Suprapubic skin (tissue), 4 donors: ENCODE results near the gene IAH1. TPM values are rescaled to one million over a fixed set of nuclear protein-coding genes. Genes with fewer than 3 reads are reported as not detected.

Source experiments
- DNase-seq, 2 donors: peaks; one replicate each; pipeline ENCODE4 v3.0.0-alpha.2; 2019; ENCODE audit warnings: low spot score in 2 of 2
- H3K27ac ChIP-seq: fragments of 200-600 bp; sonication (generic); one replicate; pipeline ENCODE4 v1.5.1; 2019
- H3K27me3 ChIP-seq: fragments of 200-600 bp; sonication (generic); one replicate; pipeline ENCODE4 v1.5.1; 2019
- H3K36me3 ChIP-seq: fragments of 200-600 bp; sonication (generic); one replicate; pipeline ENCODE4 v1.5.1; 2019
- H3K4me1 ChIP-seq: fragments of 200-600 bp; sonication (generic); one replicate; pipeline ENCODE4 v1.5.1; 2019
- H3K4me3 ChIP-seq: fragments of 200-600 bp; sonication (generic); one replicate; pipeline ENCODE4 v1.5.1; 2019; ENCODE audit warnings: mild to moderate bottlenecking
- H3K9me3 ChIP-seq: fragments of 200-600 bp; sonication (generic); one replicate; pipeline ENCODE4 v1.5.1; 2019
- EP300 ChIP-seq: sonication (generic); formaldehyde crosslinking; IDR thresholded peaks from one replicate; pipeline ENCODE4 v1.6.1; 2017; ENCODE audit warnings: antibody characterized with exemption
- POLR2A ChIP-seq, 2 donors: fragments of 450-650 bp; IDR thresholded peaks; one replicate each; pipeline ENCODE4 v1.6.1; 2017; ENCODE audit warnings: antibody characterized with exemption in 2 of 2, mild to moderate bottlenecking in 2 of 2, moderate library complexity in 2 of 2
- POLR2AphosphoS5 ChIP-seq, 3 donors: sonication (generic); formaldehyde crosslinking; IDR thresholded peaks; one replicate each; pipeline ENCODE4 v1.6.1; 2017; ENCODE audit warnings: antibody characterized with exemption in 3 of 3
- WGBS: methylation state at CpG from one replicate; pipeline ENCODE4 v1.1.5; 2018; 5-methylcytosine and 5-hydroxymethylcytosine counted together
- total RNA-seq, 4 donors: library from RNA; depleted of rRNA; stranded (reverse); fragments of >200 nt; gene quantifications; one replicate each; pipeline ENCODE4 v1.1.0, GENCODE V29; 2016
- TF ChIP-seq, protein P1 (sequence below), 2 donors: fragments of 200-600 bp in 1 of 2; fragments of 450-650 bp in 1 of 2; sonication (generic) in 1 of 2; IDR thresholded peaks; one replicate each; pipeline ENCODE4 v1.5.1; 2016 to 2019; ENCODE audit warnings: antibody characterized with exemption in 2 of 2, mild to moderate bottlenecking in 1 of 2, moderate library complexity in 1 of 2

IAH1 gene
- total RNA-seq, 4 donors from 2014 or later, result 23.8 to 33.8 (median 26.4) TPM

- H3K4me1 ChIP-seq, result peaks cover 31% of the 10 kb centered on the region
- H3K27me3 ChIP-seq, result no peaks in the 10 kb centered on the region
- H3K4me3 ChIP-seq, result peak overlapping the region; percentile 93
- TF ChIP-seq, protein P1, sequence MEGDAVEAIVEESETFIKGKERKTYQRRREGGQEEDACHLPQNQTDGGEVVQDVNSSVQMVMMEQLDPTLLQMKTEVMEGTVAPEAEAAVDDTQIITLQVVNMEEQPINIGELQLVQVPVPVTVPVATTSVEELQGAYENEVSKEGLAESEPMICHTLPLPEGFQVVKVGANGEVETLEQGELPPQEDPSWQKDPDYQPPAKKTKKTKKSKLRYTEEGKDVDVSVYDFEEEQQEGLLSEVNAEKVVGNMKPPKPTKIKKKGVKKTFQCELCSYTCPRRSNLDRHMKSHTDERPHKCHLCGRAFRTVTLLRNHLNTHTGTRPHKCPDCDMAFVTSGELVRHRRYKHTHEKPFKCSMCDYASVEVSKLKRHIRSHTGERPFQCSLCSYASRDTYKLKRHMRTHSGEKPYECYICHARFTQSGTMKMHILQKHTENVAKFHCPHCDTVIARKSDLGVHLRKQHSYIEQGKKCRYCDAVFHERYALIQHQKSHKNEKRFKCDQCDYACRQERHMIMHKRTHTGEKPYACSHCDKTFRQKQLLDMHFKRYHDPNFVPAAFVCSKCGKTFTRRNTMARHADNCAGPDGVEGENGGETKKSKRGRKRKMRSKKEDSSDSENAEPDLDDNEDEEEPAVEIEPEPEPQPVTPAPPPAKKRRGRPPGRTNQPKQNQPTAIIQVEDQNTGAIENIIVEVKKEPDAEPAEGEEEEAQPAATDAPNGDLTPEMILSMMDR (IDR thresholded peaks at IDR 0.05), result no peak
- no peak for TF ChIP-seq POLR2AphosphoS5 (IDR thresholded peaks at IDR 0.05)
- WGBS, result 28% methylated on average over 22 of the region's 24 CpGs
- H3K9me3 ChIP-seq, result no peaks in the 10 kb centered on the region
- DNase-seq, result no peak
- H3K27ac ChIP-seq, result peak overlapping the region; percentile 88
- peaks cover 20% of the 10 kb centered on the region for H3K36me3 ChIP-seq
Observed at GRCh38 chr2:9473308-9473984, 905 bp upstream of the IAH1 start.

- WGBS, result under 1% methylated on average over 18 of the region's 39 CpGs
- Histone ChIP-seq H3K27me3 (no peaks in the 10 kb centered on the region), H3K36me3 (peaks cover 21% of the 10 kb centered on the region), H3K27ac (peak overlapping the region; percentile 88), H3K9me3 (no peaks in the 10 kb centered on the region), H3K4me3 (peak overlapping the region; percentile 93), H3K4me1 (peaks cover 31% of the 10 kb centered on the region)
- DNase-seq, result peak; percentile 80 to 82
- no peak for TF ChIP-seq EP300
- no peak for TF ChIP-seq POLR2A (IDR thresholded peaks at IDR 0.05)
- TF ChIP-seq, protein P1 (IDR thresholded peaks at IDR 0.05), result no peak
- no peak for TF ChIP-seq POLR2AphosphoS5 (IDR thresholded peaks at IDR 0.05)
Observed at GRCh38 chr2:9473985-9474360, 378 bp upstream of the IAH1 start.

DNA sequence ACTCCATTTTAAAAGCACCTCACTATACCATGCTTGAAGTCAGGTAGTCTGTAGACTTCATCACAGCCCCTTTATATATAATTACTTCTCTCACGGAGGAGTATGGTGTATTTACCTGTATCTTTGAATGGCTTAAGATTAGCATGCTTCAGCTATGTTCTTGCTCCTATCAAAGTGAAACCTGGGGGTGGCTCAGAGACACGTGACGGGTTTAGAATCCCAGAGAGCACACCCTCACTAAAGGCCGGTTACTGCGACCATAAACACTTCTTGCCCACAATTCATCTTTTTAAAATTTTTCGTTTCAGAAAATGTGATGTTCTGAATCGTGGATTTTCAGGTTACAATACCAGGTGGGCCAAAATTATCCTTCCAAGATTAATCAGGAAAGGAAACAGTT lies 3.6 kb downstream of the IAH1 start:
- WGBS, result 88% methylated on average over 7 of the region's 7 CpGs
- Histone ChIP-seq H3K9me3 (no peaks in the 10 kb centered on the region), H3K36me3 (peaks cover 41% of the 10 kb centered on the region), H3K4me3 (no peak overlapping the region), H3K27ac (no peak overlapping the region), H3K27me3 (no peaks in the 10 kb centered on the region), H3K4me1 (peaks cover 31% of the 10 kb centered on the region)
- TF ChIP-seq POLR2AphosphoS5 (IDR thresholded peaks at IDR 0.05), result no peak
- TF ChIP-seq, protein P1 (IDR thresholded peaks at IDR 0.05), result no peak
- no peak for TF ChIP-seq EP300
- TF ChIP-seq POLR2A (IDR thresholded peaks at IDR 0.05), result no peak
- DNase-seq, result no peak

DNA sequence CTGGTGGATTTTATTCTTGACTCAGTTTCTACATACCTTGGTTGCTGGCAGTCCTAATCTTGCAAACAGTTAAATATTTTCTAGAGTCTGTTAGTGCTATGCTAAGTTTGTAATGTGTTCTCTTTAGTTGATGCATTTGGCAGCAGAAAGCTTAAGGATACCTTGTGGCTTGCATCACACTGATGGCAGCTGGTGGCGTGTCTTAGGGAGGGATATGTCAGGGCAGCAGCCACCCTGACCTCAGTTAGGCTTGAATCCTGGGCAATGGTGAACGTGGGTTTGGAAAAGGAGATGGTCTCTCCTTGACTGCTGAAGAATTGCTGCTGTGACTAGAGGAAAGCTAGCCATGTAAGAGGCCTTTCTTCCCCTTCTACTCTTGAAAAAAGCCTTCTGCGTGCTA lies 4.2 kb downstream of the IAH1 start:
- H3K27ac ChIP-seq, result no peak overlapping the region
- H3K27me3 ChIP-seq, result no peaks in the 10 kb centered on the region
- DNase-seq, result no peak
- H3K4me3 ChIP-seq, result no peak overlapping the region
- no peaks in the 10 kb centered on the region for H3K9me3 ChIP-seq
- no peak for TF ChIP-seq EP300
- no peak for TF ChIP-seq POLR2A (IDR thresholded peaks at IDR 0.05)
- TF ChIP-seq POLR2AphosphoS5 (IDR thresholded peaks at IDR 0.05), result no peak
- TF ChIP-seq, protein P1 (IDR thresholded peaks at IDR 0.05), result no peak
- H3K4me1 ChIP-seq, result peaks cover 28% of the 10 kb centered on the region
- 91% methylated on average over 3 of the region's 3 CpGs for whole genome bisulfite sequencing
- peaks cover 47% of the 10 kb centered on the region for H3K36me3 ChIP-seq

DNA sequence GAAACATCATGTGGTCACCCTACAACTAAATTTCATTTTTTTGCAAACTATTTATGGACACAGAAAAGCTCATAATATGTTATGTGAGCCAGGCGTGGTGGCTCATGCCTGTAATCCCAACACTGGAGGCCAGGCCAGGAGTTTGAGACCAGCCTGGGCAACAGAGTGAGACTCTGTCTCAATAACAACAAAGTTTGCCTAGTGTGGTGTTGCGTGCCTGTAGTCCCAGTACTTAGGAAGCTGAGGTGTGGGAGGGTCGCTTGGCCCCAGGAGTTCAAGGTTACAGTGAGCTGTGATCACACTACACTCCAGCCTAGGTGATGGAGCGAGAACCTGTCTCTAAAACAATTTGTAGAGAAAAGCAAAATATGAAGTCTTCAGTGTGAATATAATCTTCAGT lies 5.8 kb downstream of the IAH1 start:
- WGBS, result 94% methylated on average over 4 of the region's 4 CpGs
- Histone ChIP-seq H3K4me1 (peaks cover 19% of the 10 kb centered on the region), H3K36me3 (peaks cover 64% of the 10 kb centered on the region), H3K27ac (no peak overlapping the region), H3K4me3 (no peak overlapping the region), H3K9me3 (no peaks in the 10 kb centered on the region), H3K27me3 (no peaks in the 10 kb centered on the region)
- TF ChIP-seq POLR2A (IDR thresholded peaks at IDR 0.05), result no peak
- no peak for TF ChIP-seq EP300
- no peak for TF ChIP-seq POLR2AphosphoS5 (IDR thresholded peaks at IDR 0.05)
- TF ChIP-seq, protein P1 (IDR thresholded peaks at IDR 0.05), result no peak
- DNase-seq, result no peak
